G401.6 (cell line): ENCODE results near the gene TMED9.

ENCODE experiments used
- FAIRE-seq: peaks from 2 replicates; lab custom pipeline; 2012; peaks lifted over from hg19 to GRCh38; lab: Jason Lieb, UNC

Gene TMED9

DNA sequence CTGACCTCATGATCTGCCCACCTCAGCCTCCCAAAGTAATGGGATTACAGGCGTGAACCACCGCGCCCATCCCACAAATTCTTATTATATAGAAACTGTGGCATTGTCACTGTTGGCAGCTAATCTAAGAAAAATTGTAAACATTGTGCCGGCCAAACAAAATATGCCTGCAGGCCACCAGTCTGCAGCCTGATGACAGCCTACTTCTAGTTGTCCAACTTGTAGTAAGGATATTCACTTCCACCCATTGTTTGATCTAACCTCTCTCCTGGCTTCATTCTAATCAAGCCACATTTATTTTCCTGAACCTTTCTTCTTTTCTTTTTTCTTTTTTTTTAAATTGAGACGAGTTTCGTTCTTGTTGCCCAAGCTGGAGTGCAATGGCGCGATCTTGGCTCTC is 13.7 kb upstream of the TMED9 start:
- FAIRE-seq: no peak

DNA sequence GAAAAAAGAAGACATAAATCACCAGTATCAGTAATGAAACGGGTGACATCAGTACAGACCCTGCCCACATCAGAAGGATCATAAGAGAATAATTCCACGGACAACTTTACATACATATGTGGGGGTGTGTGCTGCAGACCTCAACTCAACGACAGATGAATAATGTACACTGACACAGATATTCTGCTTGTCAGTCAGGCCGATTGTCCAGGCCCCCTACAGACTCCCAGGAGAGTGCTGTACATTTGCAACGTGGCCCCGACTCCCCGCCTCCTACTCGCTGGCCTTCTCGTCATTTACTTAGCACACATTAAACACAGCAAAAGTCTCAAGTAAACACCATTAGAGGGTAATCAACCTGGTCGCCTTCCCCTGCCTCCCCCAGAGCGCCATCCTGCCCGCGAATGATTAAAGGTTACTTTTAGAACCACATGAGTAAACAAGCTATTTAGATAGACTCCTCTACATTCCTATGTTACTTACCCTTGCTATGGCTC is 3.5 kb upstream of the TMED9 start:
- FAIRE-seq: no peak

DNA sequence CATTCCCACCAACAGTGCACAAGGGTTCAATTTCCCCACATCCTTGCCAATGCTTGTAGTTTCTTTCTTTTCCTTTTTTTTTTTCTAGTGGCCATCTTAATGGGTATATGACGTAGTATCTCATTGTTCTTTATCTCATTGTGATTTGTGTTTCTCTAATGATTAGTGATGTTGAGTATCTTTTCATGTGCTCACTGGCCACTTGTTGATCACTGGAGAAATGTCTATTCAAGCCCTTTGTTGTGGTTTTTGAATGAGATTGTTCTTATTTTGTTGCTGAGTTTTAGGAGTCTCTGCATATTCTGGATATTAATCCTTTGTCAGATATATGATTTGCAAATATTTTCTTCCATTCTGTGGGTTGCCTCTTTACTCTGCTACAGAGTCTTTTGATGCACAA is 1.6 kb upstream of the TMED9 start:
- no peak for FAIRE-seq

DNA sequence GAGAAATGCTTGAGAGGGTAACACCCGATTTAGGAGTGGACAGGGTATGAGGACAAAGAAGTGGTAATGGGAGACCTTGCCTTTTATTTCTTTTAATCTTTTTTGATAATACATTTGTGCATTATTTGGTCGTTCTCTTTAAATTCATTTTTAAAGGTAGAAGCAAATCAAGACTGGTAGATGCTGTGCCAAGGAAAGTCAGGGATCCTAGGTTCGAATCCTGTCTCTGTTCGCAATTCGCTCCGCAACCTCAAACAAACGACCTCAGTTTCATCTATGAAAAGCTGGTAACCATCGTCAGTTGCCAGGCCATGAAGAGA is 353 bp upstream of the TMED9 start:
- FAIRE-seq: no peak

DNA sequence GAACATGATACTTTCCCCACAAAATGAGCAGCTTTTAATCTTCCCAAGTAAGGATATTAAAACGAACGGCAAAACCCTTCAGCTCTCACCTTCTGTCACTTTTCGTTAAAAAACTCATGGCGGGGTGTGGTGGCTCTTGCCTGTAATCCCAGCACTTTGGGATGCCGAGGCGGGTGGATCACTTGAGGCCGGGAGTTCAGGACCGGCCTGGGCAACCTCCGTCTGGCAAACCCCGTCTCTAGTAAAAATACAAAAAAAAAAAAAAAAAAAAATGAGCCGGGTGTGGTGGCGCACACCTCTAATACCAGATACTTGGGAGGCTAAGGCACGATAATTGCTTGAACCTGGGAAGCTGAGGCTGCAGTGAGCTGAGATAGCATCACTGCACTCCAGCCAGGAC is 902 bp downstream of the TMED9 start:
- FAIRE-seq: no peak

DNA sequence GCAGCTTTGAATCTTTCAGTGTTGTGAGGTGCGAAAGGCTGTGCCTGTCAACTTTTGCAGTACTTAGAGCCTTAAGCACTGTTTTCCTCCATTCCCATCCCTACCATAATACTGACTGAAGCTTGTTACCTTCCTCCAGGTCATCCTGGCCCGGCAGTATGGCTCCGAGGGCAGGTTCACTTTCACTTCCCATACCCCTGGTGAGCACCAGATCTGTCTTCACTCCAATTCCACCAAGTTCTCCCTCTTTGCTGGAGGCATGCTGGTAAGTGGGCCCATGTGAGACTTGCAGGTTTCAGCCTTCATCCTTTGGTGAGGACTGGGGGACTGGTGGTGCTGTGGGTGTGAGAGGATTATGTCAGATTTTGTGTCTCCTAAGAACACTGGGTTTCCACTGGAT is 1.5 kb downstream of the TMED9 start:
- no peak for FAIRE-seq

DNA sequence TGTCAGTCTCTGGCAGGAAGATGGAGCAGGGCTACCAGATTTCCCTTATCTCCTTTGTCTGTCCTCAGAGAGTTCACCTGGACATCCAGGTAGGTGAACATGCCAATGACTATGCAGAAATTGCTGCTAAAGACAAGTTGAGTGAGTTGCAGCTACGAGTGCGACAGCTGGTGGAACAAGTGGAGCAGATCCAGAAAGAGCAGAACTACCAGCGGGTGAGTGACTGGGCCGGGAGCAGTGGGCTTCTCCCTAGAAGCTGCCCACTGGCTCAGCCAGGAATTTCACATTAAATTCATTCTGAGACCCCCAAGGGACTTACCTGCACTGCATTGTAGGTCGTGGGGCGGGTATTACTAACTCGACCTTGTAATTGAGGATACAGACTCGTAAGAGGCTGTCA is 2.1 kb downstream of the TMED9 start:
- FAIRE-seq: no peak

DNA sequence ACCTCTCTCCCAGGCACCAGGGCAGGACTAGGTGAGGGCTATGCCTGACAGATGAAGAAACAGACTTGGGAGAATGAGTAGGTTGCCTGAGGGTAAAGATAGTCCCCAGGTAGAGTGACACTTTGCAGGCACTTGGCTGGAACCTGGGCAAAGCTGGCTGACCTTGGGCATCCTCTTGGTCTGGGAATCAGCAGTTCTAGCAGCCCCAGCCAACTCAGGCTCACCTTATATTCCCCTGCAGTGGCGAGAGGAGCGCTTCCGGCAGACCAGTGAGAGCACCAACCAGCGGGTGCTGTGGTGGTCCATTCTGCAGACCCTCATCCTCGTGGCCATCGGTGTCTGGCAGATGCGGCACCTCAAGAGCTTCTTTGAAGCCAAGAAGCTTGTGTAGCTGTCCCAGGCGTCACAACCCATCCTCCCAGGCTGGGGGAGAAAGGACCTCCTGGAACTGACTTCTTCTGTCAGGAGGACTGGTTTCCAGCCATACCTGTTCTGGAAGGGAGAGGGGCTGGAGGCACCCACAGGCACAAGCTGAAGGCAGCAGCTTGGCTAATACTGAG is 3.1 kb downstream of the TMED9 start:
- FAIRE-seq: no peak

DNA sequence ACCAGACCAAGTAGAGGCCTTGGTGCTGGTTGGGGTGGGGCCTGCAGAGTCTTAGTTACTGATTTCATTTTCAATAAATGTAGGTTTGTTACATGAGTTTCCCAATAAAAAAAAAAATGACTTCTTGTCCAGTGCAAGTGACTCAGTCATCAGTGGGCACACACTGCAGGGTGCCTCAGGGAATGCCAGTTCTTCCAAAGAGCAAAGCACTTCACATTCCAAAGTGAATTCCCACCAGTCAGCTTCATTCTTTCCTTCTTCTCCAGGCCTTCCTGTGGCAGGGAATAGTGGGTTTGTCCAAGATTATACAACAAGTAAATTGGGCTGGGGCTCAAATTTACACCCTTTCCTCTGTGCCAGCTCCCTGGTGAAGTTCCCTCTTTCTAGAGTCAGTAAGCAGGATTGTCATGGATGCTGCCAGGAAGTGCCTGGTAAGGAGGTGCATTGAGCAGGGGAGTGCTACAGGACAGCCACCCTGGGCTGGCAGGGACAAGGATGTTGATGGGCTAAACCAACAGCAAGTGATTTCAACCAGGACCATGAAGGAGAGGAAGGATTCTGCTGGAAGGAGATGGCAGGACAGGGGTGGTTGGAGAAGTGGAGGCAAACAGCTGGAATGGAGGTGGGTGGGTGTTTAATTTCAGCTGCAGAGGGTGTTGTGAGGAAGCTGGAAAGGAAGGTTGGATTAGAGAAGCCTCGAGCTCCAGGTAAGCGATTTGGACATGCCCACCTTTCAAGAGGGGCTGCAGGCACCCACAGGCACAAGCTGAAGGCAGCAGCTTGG is 4.2 kb downstream of the TMED9 start:
- no peak for FAIRE-seq

DNA sequence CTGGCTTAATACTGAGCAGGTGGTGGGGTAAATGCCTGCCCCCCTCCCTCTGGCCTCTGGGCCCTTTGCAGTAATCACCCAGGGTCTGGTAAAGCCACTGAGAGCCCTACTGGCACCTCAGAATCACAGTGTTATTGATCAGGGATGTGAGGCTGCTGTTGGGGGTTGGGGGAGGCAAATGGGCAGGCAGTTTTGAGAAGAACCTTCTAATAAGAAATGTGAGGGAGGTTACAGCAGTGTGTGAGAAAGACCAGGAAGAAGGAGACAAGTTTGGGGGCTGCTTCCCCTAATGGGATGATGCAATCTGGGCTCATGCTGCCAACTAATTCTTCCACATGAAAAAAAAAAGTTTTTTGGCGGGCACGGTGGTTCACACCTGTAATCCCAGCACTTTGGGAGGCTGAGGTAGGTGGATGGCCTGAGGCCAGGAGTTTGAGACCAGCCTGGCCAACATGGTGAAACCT is 4.8 kb downstream of the TMED9 start:
- no peak for FAIRE-seq

DNA sequence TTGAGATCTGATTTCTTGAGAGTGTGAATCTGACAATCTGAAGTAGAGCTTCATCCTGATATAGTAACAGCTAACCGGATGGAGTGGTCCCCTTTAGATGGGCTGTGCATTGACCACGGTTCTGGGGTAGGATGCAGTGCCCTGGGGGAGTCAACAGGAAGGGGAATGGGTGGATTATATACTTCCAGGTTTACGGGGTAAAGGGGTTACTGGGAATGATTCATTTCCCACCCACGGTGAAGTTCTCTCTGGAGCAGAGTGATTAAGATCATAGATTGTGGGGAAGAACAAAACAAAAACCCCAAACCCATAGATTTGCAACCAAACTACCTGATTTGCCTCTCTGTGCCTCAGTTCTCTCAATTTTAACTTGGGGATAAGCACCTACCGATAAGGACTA is 6.5 kb downstream of the TMED9 start:
- FAIRE-seq: no peak

DNA sequence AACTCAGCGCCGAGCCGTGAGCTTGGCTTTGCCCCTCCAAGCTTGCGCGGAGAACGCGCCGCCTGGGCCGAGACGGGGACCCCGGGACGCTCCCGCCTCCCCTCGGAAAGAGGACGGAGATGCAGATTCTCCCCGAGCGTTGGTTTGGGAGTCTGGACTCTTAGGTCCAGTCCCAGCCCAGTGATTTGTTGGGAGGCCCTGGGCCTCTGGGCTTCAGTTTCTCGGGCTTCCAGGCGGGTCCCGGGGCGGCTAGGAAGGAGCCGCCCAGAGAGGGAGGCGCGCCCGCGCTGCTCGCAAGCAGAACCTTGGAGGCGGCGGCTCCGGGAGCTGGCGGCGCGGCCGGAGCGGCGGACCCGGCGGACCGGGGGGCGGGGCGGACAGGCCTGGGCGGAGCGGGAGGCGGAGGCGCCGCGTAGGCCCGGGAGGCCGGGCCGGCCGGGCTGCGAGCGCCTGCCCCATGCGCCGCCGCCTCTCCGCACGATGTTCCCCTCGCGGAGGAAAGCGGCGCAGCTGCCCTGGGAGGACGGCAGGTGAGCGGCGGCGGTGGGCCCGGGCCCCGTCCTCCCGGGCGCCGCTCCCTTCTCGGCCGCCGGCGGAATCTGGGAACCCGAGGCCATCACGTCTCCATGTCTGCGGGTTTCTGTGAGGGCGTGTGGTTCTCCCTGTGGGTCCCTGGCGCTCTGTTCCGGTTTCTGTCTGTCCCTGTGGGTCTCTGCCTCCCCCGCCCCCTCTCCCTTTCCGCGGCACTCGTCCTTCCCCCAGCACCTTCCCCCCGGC is 7.9 kb downstream of the TMED9 start, which contains the start of gene B4GALT7:
Gene B4GALT7 (plus strand): TSS at position 402 of the 777 bp plus-strand sequence. CDS start 79 bp downstream, at position 481.
- FAIRE-seq: no peak

DNA sequence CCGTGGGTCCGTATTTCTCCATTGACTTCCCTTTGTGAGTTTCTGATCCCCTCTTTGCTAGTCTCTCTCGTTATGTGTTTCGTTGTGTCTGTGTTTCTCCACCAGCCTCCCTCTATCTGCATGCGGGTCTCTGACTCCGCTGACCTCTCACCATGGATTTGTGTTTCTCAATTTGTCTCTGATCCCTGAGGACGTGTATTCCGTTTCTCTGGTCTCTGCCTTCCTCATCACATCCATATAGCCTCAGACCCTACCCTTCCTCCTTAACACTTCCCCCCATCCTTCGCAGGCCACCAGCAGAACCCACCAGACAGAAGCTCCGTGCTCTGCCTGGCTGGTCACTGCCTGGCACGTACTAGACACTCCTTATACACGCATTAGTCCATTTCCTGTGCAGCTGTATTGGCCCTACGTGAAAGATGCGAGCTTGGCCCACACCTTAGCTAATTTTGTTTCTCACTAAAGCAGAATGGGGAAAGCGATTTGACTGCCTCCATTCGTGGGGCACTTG is 8.6 kb downstream of the TMED9 start:
- no peak for FAIRE-seq

DNA sequence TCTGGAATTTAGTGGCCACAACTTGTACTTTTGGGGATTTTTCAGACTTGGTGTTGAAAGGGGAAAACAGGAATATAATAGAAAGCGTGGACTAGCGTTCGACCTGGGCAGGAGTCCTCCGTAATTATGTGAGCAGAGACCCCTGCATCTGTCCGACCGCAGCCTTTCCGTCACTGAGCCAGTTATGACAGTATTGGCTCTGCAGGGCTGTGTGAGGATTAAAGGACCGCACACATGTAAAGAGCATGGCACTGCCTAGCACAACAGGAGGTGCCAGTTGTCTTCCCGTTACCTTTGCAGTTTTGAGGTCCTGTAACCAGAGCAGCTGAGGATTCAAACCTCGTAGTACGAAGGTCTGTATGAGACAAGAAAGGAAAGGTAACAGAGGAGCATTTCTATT is 9.1 kb downstream of the TMED9 start:
- FAIRE-seq: no peak

DNA sequence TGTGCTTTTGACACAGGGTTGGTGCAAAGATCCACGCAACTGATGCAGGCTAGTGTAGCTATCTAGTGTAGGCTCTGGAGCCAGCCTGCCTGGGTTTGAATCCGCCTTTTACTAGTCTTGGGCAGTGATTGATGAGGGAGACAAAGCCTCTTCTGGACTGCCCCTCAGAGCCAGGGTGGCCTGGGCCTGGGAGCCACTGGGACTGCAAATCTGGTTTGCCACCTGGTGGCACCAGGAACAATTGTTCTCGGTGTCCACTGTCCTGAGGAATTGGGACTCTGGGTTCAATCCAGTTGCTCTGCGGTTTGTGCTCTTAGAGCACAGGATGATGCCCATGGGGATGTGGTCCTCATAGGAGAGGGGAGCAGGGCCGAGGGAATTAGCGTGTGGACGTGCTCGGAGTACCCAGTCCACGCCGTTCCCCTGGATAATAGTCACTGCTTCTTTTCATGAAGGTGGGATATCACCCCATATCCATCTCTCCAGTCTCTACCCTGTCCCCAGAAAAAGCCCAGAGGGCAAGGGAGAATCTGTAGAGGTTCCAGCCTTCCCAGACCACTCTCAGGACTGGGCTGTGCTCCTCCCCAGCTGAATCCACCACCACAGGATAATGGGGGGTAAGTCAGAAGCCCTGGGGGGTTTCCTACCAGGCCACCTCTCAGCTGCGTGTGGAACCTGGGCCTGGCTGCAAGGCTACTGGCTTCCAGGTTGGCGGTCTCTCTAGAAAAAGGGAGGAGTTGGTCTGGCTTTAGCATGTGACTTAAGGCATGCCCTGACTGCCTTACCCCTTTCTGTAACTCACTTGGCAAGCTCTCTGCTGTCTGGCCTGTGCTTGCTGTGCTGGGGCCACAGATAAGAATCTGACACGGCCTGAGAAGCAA is 9.8 kb downstream of the TMED9 start:
- FAIRE-seq: no peak

DNA sequence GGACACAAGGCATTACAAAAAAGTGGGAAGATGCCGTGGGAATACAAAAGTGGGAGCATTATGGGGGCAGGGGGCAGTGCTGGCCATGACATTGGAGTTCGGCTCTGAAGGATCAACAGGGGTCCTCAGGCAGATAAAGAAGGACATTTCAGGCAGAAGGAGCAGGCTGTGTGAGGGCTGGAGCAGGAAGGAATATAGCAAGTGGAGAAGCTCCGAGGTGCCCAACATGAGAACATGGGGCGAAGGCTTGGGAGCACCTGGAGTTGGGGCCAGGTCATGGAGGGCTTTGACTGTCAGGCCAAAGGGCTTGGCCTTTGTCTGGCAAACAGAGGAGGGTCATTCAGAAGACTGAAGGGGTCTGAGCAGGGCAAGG is 10.4 kb downstream of the TMED9 start:
- no peak for FAIRE-seq

DNA sequence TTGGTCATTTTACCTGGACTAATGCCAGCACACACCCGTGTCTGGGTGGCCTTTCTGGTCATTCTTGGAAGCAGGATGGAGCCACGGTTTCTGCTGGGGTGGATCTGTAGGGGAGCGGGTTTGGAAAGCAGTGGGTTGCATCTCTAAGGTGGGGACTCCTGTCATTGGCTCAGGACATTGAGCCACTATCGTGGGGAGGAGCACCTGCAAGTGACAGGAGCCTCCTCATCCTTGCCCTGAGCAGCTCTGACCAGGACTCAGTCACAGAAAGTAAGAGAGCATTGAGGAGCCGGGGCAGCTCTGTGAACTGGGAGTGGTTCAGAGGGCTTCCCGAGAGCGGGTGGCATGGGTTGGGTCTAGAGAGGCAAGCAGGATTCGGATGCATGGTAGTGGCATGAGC is 11.6 kb downstream of the TMED9 start:
- FAIRE-seq: no peak

DNA sequence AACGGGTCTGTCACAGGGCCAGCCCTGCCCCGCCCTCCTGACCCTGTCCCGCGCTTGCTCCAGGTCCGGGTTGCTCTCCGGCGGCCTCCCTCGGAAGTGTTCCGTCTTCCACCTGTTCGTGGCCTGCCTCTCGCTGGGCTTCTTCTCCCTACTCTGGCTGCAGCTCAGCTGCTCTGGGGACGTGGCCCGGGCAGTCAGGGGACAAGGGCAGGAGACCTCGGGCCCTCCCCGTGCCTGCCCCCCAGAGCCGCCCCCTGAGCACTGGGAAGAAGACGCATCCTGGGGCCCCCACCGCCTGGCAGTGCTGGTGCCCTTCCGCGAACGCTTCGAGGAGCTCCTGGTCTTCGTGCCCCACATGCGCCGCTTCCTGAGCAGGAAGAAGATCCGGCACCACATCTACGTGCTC is 12.1 kb downstream of the TMED9 start:
- FAIRE-seq: no peak

DNA sequence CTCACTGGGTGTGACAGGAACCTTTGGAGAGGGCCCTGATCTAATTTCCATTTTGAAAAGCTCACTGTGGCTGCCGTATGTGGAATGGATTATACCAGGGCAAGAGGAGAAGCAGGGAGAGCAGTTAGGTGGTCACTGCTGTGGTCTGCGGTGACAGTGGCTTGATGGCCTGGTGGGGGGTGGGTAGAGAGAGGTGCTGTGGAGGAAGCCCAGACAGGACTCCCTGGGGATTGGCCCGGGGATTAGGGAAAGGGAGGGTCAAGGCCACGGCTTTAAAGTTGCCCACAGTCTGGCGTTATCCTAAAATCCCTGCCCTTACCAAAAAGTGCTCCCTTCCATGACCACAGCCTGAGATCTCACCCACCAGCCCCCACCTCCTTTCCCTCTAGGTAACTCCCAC is 12.7 kb downstream of the TMED9 start:
- FAIRE-seq: no peak

DNA sequence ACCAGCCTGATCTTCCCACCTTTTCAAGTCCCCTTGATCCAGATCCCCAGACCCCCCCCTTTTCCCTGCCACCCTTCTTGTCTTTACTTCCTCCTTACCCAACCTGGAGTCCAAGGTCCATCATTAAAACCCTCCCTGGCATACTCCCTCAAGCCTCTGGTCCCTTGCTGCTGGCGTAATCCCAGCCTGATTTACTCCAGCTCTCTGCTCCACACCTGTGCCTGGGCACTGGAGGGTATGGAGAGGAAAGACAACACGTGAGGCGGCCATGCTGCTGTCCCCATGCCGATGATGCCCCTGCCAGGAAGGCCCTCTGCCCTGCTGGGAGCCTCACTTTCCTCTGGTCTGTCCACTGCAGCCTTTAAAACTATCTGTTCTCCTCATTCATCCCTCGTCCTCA is 13.1 kb downstream of the TMED9 start:
- no peak for FAIRE-seq

DNA sequence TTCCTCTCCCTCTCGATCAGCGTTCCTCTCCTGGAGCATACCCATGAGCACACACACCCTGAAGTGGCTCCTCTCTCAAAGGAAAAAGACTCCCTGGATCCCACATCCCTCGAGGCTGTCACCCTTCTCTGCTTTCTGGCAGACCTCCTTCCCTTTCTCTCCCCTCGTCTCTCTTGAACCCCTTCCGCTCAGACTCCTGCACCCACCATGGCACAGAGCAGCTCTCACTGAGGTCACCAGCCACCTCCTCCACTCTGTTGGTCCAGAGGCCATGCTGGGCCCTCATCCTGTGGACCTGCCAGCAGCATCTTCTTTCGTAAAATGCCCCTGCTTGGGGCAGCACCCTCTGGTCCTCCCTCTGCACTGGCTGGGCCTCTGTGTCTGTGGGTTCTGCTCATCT is 13.7 kb downstream of the TMED9 start:
- no peak for FAIRE-seq
